Measurements from ENCODE around the gene STMN3. TPM values are rescaled to one million over a fixed set of nuclear protein-coding genes. Genes with fewer than 3 reads are reported as not detected.

The STMN3 gene
- polyA plus RNA-seq, 1 experiment = 21.8 TPM

GRCh38 chr20:63697357-63697867 lies 44.2 kb upstream of the STMN3 start:
- no peaks in the 10 kb centered on the region for H3K27me3 ChIP-seq (ENCODE audit: control insufficient read depth, insufficient read depth, low read length)
- ChIA-PET POLR2A (interaction anchor here (0.6 to 2.0 kb wide), 6 partner anchors 10 to 168 kb away, joined by 3 to 11 read pairs (median 3); partner anchors contain the start of genes ARFRP1, TPD52L2 and ZGPAT), CTCF (no interaction called here)
- no peak for DNase-seq (ENCODE audit: low read depth, low spot score)
- no peaks in the 10 kb centered on the region; the same call in 1 of the 2 replicates for H3K9me3 ChIP-seq (ENCODE audit: control insufficient read depth, insufficient read depth, low read length)
- no peak overlapping the region for H3K27ac ChIP-seq (ENCODE audit: low read depth, low read length)
- no peak for TF ChIP-seq CTCF (IDR thresholded peaks at IDR 0.05; ENCODE audit: low read depth, low read length)
- H3K4me3 ChIP-seq (ENCODE audit: low read depth, low read length) = peak overlapping the region; percentile 36

DNA sequence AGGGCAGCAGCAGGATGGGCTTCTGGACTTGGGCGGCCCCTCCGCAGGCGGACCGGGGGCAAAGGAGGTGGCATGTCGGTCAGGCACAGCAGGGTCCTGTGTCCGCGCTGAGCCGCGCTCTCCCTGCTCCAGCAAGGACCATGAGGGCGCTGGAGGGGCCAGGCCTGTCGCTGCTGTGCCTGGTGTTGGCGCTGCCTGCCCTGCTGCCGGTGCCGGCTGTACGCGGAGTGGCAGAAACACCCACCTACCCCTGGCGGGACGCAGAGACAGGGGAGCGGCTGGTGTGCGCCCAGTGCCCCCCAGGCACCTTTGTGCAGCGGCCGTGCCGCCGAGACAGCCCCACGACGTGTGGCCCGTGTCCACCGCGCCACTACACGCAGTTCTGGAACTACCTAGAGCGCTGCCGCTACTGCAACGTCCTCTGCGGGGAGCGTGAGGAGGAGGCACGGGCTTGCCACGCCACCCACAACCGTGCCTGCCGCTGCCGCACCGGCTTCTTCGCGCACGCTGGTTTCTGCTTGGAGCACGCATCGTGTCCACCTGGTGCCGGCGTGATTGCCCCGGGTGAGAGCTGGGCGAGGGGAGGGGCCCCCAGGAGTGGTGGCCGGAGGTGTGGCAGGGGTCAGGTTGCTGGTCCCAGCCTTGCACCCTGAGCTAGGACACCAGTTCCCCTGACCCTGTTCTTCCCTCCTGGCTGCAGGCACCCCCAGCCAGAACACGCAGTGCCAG lies 43.6 kb upstream of the STMN3 start, which contains the start of gene TNFRSF6B:
Gene TNFRSF6B, plus strand, starts transcription at position 25 of the 729 bp plus-strand sequence. Its CDS starts 116 bp downstream, at position 141.
- Histone ChIP-seq H3K27ac (ENCODE audit: low read depth, low read length) (no peak within 1 kb of the TSS), H3K4me3 (ENCODE audit: low read depth, low read length) (peak within 1 kb of the TSS; percentile 36), H3K27me3 (ENCODE audit: control insufficient read depth, insufficient read depth, low read length) (no peaks in the 10 kb centered on the region), H3K9me3 (ENCODE audit: control insufficient read depth, insufficient read depth, low read length) (no peaks in the 10 kb centered on the region; the same call in 1 of the 2 replicates)
- no peak for TF ChIP-seq CTCF (IDR thresholded peaks at IDR 0.05; ENCODE audit: low read depth, low read length)
- DNase-seq (ENCODE audit: low read depth, low spot score) = no peak
- ChIA-PET CTCF (no interaction called here), POLR2A (interaction anchor here (0.6 to 1.5 kb wide), 6 partner anchors 10 to 168 kb away, joined by 3 to 4 read pairs (median 4); partner anchors contain the start of gene TPD52L2)

GRCh38 chr20:63696306-63696627 lies 43.0 kb upstream of the STMN3 start:
- ChIA-PET CTCF (no interaction called here), POLR2A (interaction anchor here (0.9 to 1.5 kb wide), 2 partner anchors 10 to 44 kb away, joined by 4 read pairs; no protein-coding TSS in a partner anchor)
- H3K9me3 ChIP-seq (ENCODE audit: control insufficient read depth, insufficient read depth, low read length) = no peaks in the 10 kb centered on the region; the same call in 1 of the 2 replicates
- no peak for DNase-seq (ENCODE audit: low read depth, low spot score)
- H3K27me3 ChIP-seq (ENCODE audit: control insufficient read depth, insufficient read depth, low read length) = no peaks in the 10 kb centered on the region
- no peak for TF ChIP-seq CTCF (IDR thresholded peaks at IDR 0.05; ENCODE audit: low read depth, low read length)
- no peak overlapping the region for H3K27ac ChIP-seq (ENCODE audit: low read depth, low read length)
- H3K4me3 ChIP-seq (ENCODE audit: low read depth, low read length) = peak overlapping the region; percentile 36; the same call in 1 of the 2 replicates

DNA sequence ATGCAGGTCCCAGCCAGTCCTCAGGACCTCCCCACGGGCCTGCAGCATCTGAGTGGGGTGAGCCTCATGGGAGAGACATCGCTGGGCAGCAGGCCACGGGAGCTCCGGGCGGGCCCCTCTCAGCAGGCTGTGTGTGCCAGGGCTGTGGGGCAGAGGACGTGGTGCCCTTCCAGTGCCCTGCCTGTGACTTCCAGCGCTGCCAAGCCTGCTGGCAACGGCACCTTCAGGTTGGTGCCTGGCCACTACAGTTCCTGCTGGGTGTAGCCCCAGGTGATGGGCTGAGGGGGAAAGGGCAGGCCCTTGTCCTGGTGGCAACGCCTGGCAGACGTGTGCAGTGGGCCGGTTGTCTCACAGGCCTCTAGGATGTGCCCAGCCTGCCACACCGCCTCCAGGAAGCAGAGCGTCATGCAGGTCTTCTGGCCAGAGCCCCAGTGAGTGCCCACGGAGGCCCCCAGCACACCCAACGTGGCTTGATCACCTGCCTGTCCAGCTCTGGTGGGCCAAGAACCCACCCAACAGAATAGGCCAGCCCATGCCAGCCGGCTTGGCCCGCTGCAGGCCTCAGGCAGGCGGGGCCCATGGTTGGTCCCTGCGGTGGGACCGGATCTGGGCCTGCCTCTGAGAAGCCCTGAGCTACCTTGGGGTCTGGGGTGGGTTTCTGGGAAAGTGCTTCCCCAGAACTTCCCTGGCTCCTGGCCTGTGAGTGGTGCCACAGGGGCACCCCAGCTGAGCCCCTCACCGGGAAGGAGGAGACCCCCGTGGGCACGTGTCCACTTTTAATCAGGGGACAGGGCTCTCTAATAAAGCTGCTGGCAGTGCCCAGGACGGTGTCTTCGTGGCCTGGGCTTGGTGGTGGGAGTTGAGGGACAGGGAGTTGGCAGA lies 42.4 kb upstream of the STMN3 start:
- ChIA-PET POLR2A (interaction anchor here (0.7 to 1.5 kb wide), 3 partner anchors 9 to 45 kb away, joined by 3 to 4 read pairs (median 4); no protein-coding TSS in a partner anchor), CTCF (no interaction called here)
- no peak for TF ChIP-seq CTCF (IDR thresholded peaks at IDR 0.05; ENCODE audit: low read depth, low read length)
- Histone ChIP-seq H3K27ac (ENCODE audit: low read depth, low read length) (no peak overlapping the region), H3K27me3 (ENCODE audit: control insufficient read depth, insufficient read depth, low read length) (no peaks in the 10 kb centered on the region), H3K9me3 (ENCODE audit: control insufficient read depth, insufficient read depth, low read length) (no peaks in the 10 kb centered on the region; the same call in 1 of the 2 replicates), H3K4me3 (ENCODE audit: low read depth, low read length) (no peak overlapping the region)
- DNase-seq (ENCODE audit: low read depth, low spot score) = no peak
